Measurements from ENCODE around the gene UBE2F. TPM values are rescaled to one million over a fixed set of nuclear protein-coding genes. Genes with fewer than 3 reads are reported as not detected.
A peak's percentile ranks its signal among the peaks of the same experiment; 100 is the strongest.
"Not testable (repeated sequence)": the region's sequence is repeated elsewhere in the genome, so short reads cannot be mapped to it uniquely, and the experiment has no call there.

Gene UBE2F
- total RNA-seq, 1 donor from 2014 or later: 56.8 TPM

DNA sequence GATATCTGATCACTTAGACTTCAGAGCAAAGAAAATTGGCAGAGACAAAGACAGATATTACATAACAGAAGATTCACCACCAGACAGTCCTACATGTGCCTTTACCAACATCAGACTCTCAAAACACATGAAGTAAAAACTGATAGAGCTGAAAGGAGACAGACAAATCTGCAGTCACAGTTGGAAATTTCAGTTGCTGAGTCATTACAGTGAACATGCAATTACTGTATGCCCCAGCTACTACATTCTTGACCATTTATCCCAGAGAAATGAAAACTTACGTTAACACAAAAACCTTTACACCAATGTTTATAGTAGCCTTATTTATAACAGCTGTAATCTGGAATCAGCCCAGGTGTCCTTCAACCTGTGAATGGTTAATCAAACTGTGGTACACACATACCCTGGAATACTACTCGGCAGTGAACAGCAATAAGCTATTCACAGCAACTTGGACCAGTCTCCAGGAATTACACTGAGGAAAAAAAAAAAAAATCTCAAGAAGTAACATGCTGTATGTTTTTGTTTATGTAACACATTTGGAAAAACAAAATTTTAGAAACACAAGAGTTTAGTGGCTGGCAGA is 86.5 kb downstream of the UBE2F start:
- Mint-ChIP-seq H3K4me1 (no peaks in the 10 kb centered on the region), H3K36me3 (ENCODE audit: low read depth) (peaks cover 5% of the 10 kb centered on the region), H3K9me3 (peaks cover 3% of the 10 kb centered on the region), H3K4me3 (no peak overlapping the region), H3K27ac (ENCODE audit: unreplicated experiment) (no peak overlapping the region), H3K27me3 (ENCODE audit: low read depth) (peaks cover 2% of the 10 kb centered on the region)
- DNase-seq (ENCODE audit: low read depth, low spot score): no peak
- TF ChIP-seq, protein P1, sequence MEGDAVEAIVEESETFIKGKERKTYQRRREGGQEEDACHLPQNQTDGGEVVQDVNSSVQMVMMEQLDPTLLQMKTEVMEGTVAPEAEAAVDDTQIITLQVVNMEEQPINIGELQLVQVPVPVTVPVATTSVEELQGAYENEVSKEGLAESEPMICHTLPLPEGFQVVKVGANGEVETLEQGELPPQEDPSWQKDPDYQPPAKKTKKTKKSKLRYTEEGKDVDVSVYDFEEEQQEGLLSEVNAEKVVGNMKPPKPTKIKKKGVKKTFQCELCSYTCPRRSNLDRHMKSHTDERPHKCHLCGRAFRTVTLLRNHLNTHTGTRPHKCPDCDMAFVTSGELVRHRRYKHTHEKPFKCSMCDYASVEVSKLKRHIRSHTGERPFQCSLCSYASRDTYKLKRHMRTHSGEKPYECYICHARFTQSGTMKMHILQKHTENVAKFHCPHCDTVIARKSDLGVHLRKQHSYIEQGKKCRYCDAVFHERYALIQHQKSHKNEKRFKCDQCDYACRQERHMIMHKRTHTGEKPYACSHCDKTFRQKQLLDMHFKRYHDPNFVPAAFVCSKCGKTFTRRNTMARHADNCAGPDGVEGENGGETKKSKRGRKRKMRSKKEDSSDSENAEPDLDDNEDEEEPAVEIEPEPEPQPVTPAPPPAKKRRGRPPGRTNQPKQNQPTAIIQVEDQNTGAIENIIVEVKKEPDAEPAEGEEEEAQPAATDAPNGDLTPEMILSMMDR (conservative IDR thresholded peaks at IDR 0.05): no peak

GRCh38 chr2:238055841-238056240 is 89.0 kb downstream of the UBE2F start:
- peaks cover 11% of the 10 kb centered on the region for H3K4me1 Mint-ChIP-seq
- peaks cover 8% of the 10 kb centered on the region for H3K9me3 Mint-ChIP-seq
- no peak for DNase-seq (ENCODE audit: low read depth, low spot score)
- H3K4me3 Mint-ChIP-seq: peak overlapping the region; percentile 38
- TF ChIP-seq, protein P1 (conservative IDR thresholded peaks at IDR 0.05): no peak
- H3K27me3 Mint-ChIP-seq (ENCODE audit: low read depth): peaks cover 2% of the 10 kb centered on the region
- no peak overlapping the region for H3K27ac Mint-ChIP-seq (ENCODE audit: unreplicated experiment)
- H3K36me3 Mint-ChIP-seq (ENCODE audit: low read depth): peaks cover 8% of the 10 kb centered on the region

GRCh38 chr2:238057696-238058575 is 91.1 kb downstream of the UBE2F start:
- H3K27ac Mint-ChIP-seq (ENCODE audit: unreplicated experiment); DNase-seq (ENCODE audit: low read depth, low spot score): not testable (repeated sequence)
- peak overlapping the region; percentile 67 for H3K4me3 Mint-ChIP-seq

DNA sequence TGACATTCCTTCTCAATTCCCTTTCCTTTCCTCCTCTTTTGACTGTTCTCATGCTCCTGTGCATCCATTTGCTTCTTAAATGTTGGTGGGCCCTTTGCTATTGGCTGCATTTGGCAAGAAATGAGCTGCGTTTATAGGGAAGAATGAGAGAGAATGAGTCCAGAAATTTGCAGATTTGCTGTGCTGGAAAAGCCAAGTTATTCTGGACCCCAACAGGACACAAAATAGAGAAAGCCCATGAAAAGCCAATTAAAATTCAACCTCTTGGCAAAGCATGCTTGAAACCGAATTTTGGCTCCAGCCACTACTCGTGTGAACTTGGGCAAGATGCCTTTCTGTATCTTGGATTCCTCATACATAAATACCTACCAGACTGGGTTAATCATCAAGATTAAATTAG is 92.7 kb downstream of the UBE2F start:
- TF ChIP-seq, protein P1 (conservative IDR thresholded peaks at IDR 0.05): no peak
- no peak for DNase-seq (ENCODE audit: low read depth, low spot score)

More at GRCh38 chr2:238057696-238058575, 91.1 kb downstream of the UBE2F start:
- peaks cover 26% of the 10 kb centered on the region for H3K4me1 Mint-ChIP-seq
- not testable (repeated sequence) for H3K36me3 Mint-ChIP-seq (ENCODE audit: low read depth); H3K27me3 Mint-ChIP-seq (ENCODE audit: low read depth); H3K9me3 Mint-ChIP-seq

GRCh38 chr2:238060096-238060541 is 93.3 kb downstream of the UBE2F start:
- no peak for DNase-seq (ENCODE audit: low read depth, low spot score)
- Mint-ChIP-seq H3K4me1 (peaks cover 38% of the 10 kb centered on the region), H3K27me3 (ENCODE audit: low read depth) (peaks cover 2% of the 10 kb centered on the region), H3K27ac (ENCODE audit: unreplicated experiment) (peak overlapping the region; percentile 92), H3K9me3 (peaks cover 5% of the 10 kb centered on the region), H3K4me3 (peak overlapping the region; percentile 91), H3K36me3 (ENCODE audit: low read depth) (peaks cover 15% of the 10 kb centered on the region)
- TF ChIP-seq, protein P1 (conservative IDR thresholded peaks at IDR 0.05): no peak

More for the DNA sequence above, 92.7 kb downstream of the UBE2F start:
- Mint-ChIP-seq H3K4me3 (peak overlapping the region; percentile 91), H3K27me3 (ENCODE audit: low read depth) (peaks cover 2% of the 10 kb centered on the region), H3K9me3 (peaks cover 5% of the 10 kb centered on the region), H3K4me1 (peaks cover 38% of the 10 kb centered on the region), H3K27ac (ENCODE audit: unreplicated experiment) (no peak overlapping the region), H3K36me3 (ENCODE audit: low read depth) (peaks cover 13% of the 10 kb centered on the region)

Measured in neural crest cell (in vitro differentiated cells).